ENCODE measurements around the gene ANKRD45.

DNA sequence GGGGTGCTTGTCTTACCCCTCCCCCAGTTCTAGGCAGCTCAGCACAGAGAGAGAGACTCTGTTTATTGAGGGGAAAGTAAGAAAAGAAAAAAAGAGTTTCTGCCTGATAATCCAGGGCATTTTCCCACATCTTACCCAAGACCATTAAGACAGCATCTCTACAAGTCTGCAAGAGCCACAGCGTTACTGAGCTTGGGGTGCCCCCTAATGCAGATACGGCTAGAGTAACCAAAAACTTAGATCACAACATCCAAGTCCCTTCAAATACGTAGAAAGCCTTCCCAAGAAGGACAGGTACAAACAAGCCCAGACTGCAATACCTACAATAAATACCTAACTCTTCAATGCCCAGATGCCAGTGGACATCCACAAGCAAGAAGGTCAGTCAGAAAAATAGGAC, 40.8 kb downstream of the ANKRD45 start:
- TF ChIP-seq POLR2A (IDR thresholded peaks at IDR 0.05; ENCODE audit: low read length) (no peak), GATA1 (IDR thresholded peaks at IDR 0.05; ENCODE audit: low read depth, low read length) (no peak)
